NCI-H2171 treated with DMSO at 0.1 percent for 48 hours (cell line): ENCODE measurements around the gene IFT20.
"Not testable (repeated sequence)": the region's sequence is repeated elsewhere in the genome, so short reads cannot be mapped to it uniquely, and the experiment has no call there.

Experiments used
- DNase-seq: peaks from one replicate; lab custom pipeline; 2025; lab: John Stamatoyannopoulos, UW

Gene IFT20

GRCh38 chr17:28306954-28307401 is 28.3 kb downstream of the IFT20 start:
- DNase-seq: no peak

GRCh38 chr17:28298449-28298848 is 36.8 kb downstream of the IFT20 start:
- no peak for DNase-seq

GRCh38 chr17:28295677-28296578 is 39.3 kb downstream of the IFT20 start:
- no peak for DNase-seq

- DNase-seq: no peak
Observed at GRCh38 chr17:28293994-28294393, 41.3 kb downstream of the IFT20 start.

GRCh38 chr17:28292878-28293277 is 42.4 kb downstream of the IFT20 start:
- DNase-seq: not testable (repeated sequence)

- DNase-seq: no peak
Observed at GRCh38 chr17:28291780-28292330, 43.4 kb downstream of the IFT20 start.

GRCh38 chr17:28290703-28291102 is 44.6 kb downstream of the IFT20 start:
- DNase-seq: no peak

GRCh38 chr17:28285965-28286364 is 49.3 kb downstream of the IFT20 start:
- DNase-seq: no peak

- DNase-seq: peak; percentile 93
Observed at GRCh38 chr17:28282596-28282995, 52.7 kb downstream of the IFT20 start.

- DNase-seq: no peak
Observed at GRCh38 chr17:28280826-28281225, 54.4 kb downstream of the IFT20 start.

- no peak for DNase-seq
Observed at GRCh38 chr17:28279411-28279810, 55.9 kb downstream of the IFT20 start.
